Smooth muscle cell (in vitro differentiated cells): ENCODE data around the gene LAIR1. TPM values are rescaled to one million over a fixed set of nuclear protein-coding genes. Genes with fewer than 3 reads are reported as not detected.

ENCODE experiments used
- DNase-seq: peaks from one replicate; lab custom pipeline; 2025; ENCODE audit not compliant: unreplicated experiment; lab: John Stamatoyannopoulos, UW
- H2AFZ ChIP-seq: fragments of 200-600 bp; sonication (generic); 2 replicates; pipeline ENCODE4 v1.6.0; 2016; ENCODE audit warnings: antibody characterized with exemption, low read depth, mild to moderate bottlenecking
- H3F3A ChIP-seq: fragments of 200-600 bp; sonication (generic); 2 replicates; pipeline ENCODE4 v1.6.0; 2017; ENCODE audit warnings: antibody characterized with exemption, low read depth
- H3K27ac ChIP-seq: fragments of 200-600 bp; sonication (generic); 2 replicates; pipeline ENCODE4 v1.5.1; 2016; ENCODE audit warnings: low read depth, mild to moderate bottlenecking
- H3K27me3 ChIP-seq: fragments of 200-600 bp; sonication (generic); 2 replicates; pipeline ENCODE4 v1.6.1; 2016; ENCODE audit warnings: low read depth, mild to moderate bottlenecking
- H3K36me3 ChIP-seq: fragments of 200-600 bp; sonication (generic); 2 replicates; pipeline ENCODE4 v1.5.1; 2016; ENCODE audit warnings: low read depth
- H3K4me1 ChIP-seq: fragments of 200-600 bp; sonication (generic); 2 replicates; pipeline ENCODE4 v1.5.1; 2016; ENCODE audit warnings: low read depth
- H3K4me2 ChIP-seq: fragments of 200-600 bp; sonication (generic); 2 replicates; pipeline ENCODE4 v1.6.0; 2016; ENCODE audit warnings: mild to moderate bottlenecking
- H3K4me3 ChIP-seq: fragments of 200-600 bp; sonication (generic); 2 replicates; pipeline ENCODE4 v1.5.1; 2016; ENCODE audit warnings: mild to moderate bottlenecking
- H3K79me2 ChIP-seq: fragments of 200-600 bp; sonication (generic); 2 replicates; pipeline ENCODE4 v1.6.0; 2016; ENCODE audit warnings: low read depth, mild to moderate bottlenecking
- H3K9ac ChIP-seq: fragments of 200-600 bp; sonication (generic); 2 replicates; pipeline ENCODE4 v1.6.0; 2016; ENCODE audit warnings: low read depth
- H3K9me3 ChIP-seq: fragments of 200-600 bp; sonication (generic); replicated peaks from 2 replicates; pipeline ENCODE4 v1.5.1; 2016; ENCODE audit warnings: low read depth
- H4K20me1 ChIP-seq: fragments of 200-600 bp; sonication (generic); 2 replicates; pipeline ENCODE4 v1.6.0; 2016; ENCODE audit warnings: low read depth
- WGBS: methylation state at CpG from one replicate; pipeline ENCODE4 v1.1.7; 2016; ENCODE audit warnings: low lambda C conversion rate; 5-methylcytosine and 5-hydroxymethylcytosine counted together
- polyA plus RNA-seq: library from polyadenylated mRNA; unstranded; fragments of >200 nt; fragmentation: Nextera tagmentation; extraction: Ambion mirVana; gene quantifications from 2 replicates; pipeline ENCODE4 v1.2.1, GENCODE V29; 2016
- total RNA-seq: library from RNA; depleted of rRNA; stranded (reverse); fragments of >200 nt; gene quantifications from 2 replicates; pipeline ENCODE4 v1.2.3, GENCODE V29; 2014
- TF ChIP-seq, protein P1 (sequence below): fragments of 200-600 bp; sonication (generic); IDR thresholded peaks from 2 replicates; pipeline ENCODE4 v1.5.1; 2017; ENCODE audit warnings: borderline replicate concordance, mild to moderate bottlenecking, antibody characterized with exemption; ENCODE audit not compliant: insufficient read depth, poor library complexity, severe bottlenecking

Gene LAIR1
- total and polyA plus RNA-seq, 2 experiments from 2014 or later, result not detected

DNA sequence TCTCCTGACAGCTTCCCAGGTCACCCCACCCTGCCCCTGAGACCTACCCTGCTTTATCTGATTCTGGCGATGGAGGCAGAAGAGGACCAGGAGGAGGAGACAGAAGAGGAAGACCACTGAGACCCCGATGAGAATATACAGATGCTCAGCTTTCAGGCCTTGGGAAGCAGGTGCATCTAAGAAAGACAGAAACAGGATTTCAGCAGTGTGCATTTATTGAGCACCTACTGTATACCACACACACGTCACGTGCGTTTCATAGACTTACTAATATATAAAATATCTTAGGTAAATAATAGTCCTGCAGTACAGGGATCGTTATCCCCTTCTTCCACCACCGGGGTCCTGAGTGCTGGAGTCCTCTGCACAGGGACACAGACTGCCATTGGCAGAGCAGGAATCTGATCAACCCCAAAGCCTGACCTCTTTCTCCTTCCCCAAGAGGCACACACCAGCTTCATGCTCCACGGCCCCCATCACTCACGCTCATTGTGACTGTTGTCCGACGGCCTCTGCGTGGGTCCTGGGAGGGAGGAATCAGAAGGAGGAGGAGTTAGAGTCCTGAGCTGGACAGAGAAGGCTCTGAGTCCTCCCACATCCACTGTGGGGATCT, 8.2 kb downstream of the LAIR1 start:
- no peaks in the 10 kb centered on the region for H4K20me1 ChIP-seq
- WGBS, result 91% methylated on average over 12 of the region's 12 CpGs
- TF ChIP-seq, protein P1, sequence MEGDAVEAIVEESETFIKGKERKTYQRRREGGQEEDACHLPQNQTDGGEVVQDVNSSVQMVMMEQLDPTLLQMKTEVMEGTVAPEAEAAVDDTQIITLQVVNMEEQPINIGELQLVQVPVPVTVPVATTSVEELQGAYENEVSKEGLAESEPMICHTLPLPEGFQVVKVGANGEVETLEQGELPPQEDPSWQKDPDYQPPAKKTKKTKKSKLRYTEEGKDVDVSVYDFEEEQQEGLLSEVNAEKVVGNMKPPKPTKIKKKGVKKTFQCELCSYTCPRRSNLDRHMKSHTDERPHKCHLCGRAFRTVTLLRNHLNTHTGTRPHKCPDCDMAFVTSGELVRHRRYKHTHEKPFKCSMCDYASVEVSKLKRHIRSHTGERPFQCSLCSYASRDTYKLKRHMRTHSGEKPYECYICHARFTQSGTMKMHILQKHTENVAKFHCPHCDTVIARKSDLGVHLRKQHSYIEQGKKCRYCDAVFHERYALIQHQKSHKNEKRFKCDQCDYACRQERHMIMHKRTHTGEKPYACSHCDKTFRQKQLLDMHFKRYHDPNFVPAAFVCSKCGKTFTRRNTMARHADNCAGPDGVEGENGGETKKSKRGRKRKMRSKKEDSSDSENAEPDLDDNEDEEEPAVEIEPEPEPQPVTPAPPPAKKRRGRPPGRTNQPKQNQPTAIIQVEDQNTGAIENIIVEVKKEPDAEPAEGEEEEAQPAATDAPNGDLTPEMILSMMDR, result no peak

GRCh38 chr19:54355675-54356074, 9.1 kb downstream of the LAIR1 start:
- H3K36me3 ChIP-seq, result no peaks in the 10 kb centered on the region
- H3K9me3 ChIP-seq, result no peaks in the 10 kb centered on the region
- H2AFZ ChIP-seq, result no peak overlapping the region
- H4K20me1 ChIP-seq, result no peaks in the 10 kb centered on the region
- 90% methylated on average over 14 of the region's 14 CpGs for WGBS
- H3K4me3 ChIP-seq, result no peak overlapping the region
- no peak overlapping the region for H3K9ac ChIP-seq
- H3F3A ChIP-seq, result no peaks in the 10 kb centered on the region
- no peak for DNase-seq
- no peak overlapping the region for H3K27ac ChIP-seq
- H3K27me3 ChIP-seq, result no peaks in the 10 kb centered on the region
- H3K79me2 ChIP-seq, result no peaks in the 10 kb centered on the region
- H3K4me1 ChIP-seq, result no peaks in the 10 kb centered on the region
- TF ChIP-seq, protein P1, result no peak
- no peak overlapping the region for H3K4me2 ChIP-seq

More for the DNA sequence above, 8.2 kb downstream of the LAIR1 start:
- no peak overlapping the region for H3K4me2 ChIP-seq
- H3K27ac ChIP-seq, result no peak overlapping the region
- DNase-seq, result no peak
- no peaks in the 10 kb centered on the region for H3K4me1 ChIP-seq
- no peaks in the 10 kb centered on the region for H3K36me3 ChIP-seq
- no peak overlapping the region for H2AFZ ChIP-seq
- H3K9me3 ChIP-seq, result no peaks in the 10 kb centered on the region
- H3F3A ChIP-seq, result no peaks in the 10 kb centered on the region
- no peak overlapping the region for H3K9ac ChIP-seq
- no peaks in the 10 kb centered on the region for H3K79me2 ChIP-seq
- no peak overlapping the region for H3K4me3 ChIP-seq
- no peaks in the 10 kb centered on the region for H3K27me3 ChIP-seq

DNA sequence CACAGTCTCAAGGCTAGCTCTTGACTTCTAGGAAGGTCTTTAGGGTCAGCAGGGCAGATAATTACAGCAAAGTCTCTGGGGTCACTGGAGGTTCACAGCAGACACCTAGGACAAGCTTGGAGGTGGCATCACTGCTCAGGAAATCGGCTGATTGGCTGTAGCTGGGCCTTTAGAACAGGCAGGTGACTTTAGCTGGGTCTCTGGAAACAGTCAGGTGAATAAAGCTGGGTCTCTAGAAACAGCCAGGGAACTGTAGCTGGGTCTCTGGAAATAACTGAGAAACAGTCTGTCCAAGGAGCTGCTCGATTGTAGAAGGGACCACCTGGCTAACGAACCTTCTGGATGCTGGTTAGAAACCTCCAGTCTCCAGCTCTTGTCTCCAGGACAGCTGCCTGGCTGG, 10.0 kb downstream of the LAIR1 start:
- H3K4me1 ChIP-seq, result no peaks in the 10 kb centered on the region

More for the DNA sequence above, 10.0 kb downstream of the LAIR1 start:
- Histone ChIP-seq H3K79me2 (no peaks in the 10 kb centered on the region), H3K9ac (no peak overlapping the region), H3F3A (no peaks in the 10 kb centered on the region), H3K4me3 (no peak overlapping the region), H3K36me3 (no peaks in the 10 kb centered on the region), H3K27me3 (no peaks in the 10 kb centered on the region), H3K9me3 (no peaks in the 10 kb centered on the region), H3K4me2 (no peak overlapping the region), H2AFZ (no peak overlapping the region), H4K20me1 (no peaks in the 10 kb centered on the region), H3K27ac (no peak overlapping the region)
- WGBS, result 78% methylated on average over 3 of the region's 3 CpGs
- no peak for DNase-seq
- TF ChIP-seq, protein P1, result no peak
